SJCRH30 (cell line): ENCODE data around the gene AQP1. TPM values are rescaled to one million over a fixed set of nuclear protein-coding genes. Genes with fewer than 3 reads are reported as not detected.

Experiments
- DNase-seq, 2 experiments: peaks; one replicate each; pipeline ENCODE4 v3.0.0-alpha.2; 2015 to 2020
- H3K27ac ChIP-seq: fragments of 250-450 bp; sonication (Bioruptor Pico); 2 replicates; pipeline ENCODE4 v1.5.1; 2020; ENCODE audit warnings: mild to moderate bottlenecking, moderate library complexity
- H3K27me3 ChIP-seq: fragments of 250-450 bp; sonication (Bioruptor Pico); 2 replicates; pipeline ENCODE4 v1.5.1; 2020; ENCODE audit warnings: mild to moderate bottlenecking, moderate library complexity
- H3K36me3 ChIP-seq: fragments of 250-450 bp; sonication (Bioruptor Pico); 2 replicates; pipeline ENCODE4 v1.5.1; 2020; ENCODE audit warnings: mild to moderate bottlenecking, moderate library complexity
- H3K4me1 ChIP-seq: fragments of 250-450 bp; sonication (Bioruptor Pico); 2 replicates; pipeline ENCODE4 v1.5.1; 2020; ENCODE audit warnings: mild to moderate bottlenecking, moderate library complexity
- H3K4me3 ChIP-seq: fragments of 250-450 bp; sonication (Bioruptor Pico); 2 replicates; pipeline ENCODE4 v1.5.1; 2020; ENCODE audit warnings: mild to moderate bottlenecking, moderate library complexity
- H3K9me3 ChIP-seq: fragments of 250-450 bp; sonication (Bioruptor Pico); replicated peaks from 2 replicates; pipeline ENCODE4 v1.5.1; 2020; ENCODE audit warnings: mild to moderate bottlenecking, moderate library complexity
- total RNA-seq: library from RNA; depleted of rRNA; stranded (reverse); fragments of >200 nt; shearing (Covaris generic); gene quantifications from 2 replicates; pipeline ENCODE4 v1.2.3, GENCODE V29; 2014; rRNA removed

Gene AQP1
- total RNA-seq, result 29.4 and 31.4 TPM in 2 replicates

- H3K4me1 ChIP-seq, result peaks cover 35% of the 10 kb centered on the region
- peak within 1 kb of the TSS; percentile 98 for H3K27ac ChIP-seq
Observed at GRCh38 chr7:30911561-30911969, at the start of gene AQP1. Gene AQP1, plus strand, starts transcription at chr7:30911853. Its CDS starts 57 bp downstream, at chr7:30911910.

GRCh38 chr7:30862995-30863705, 48.5 kb upstream of the AQP1 start:
- H3K9me3 ChIP-seq, result no peaks in the 10 kb centered on the region
- no peak overlapping the region for H3K27ac ChIP-seq
- H3K4me1 ChIP-seq, result no peaks in the 10 kb centered on the region

More at GRCh38 chr7:30911561-30911969, at the start of gene AQP1:
- Histone ChIP-seq H3K27me3 (peaks cover 24% of the 10 kb centered on the region), H3K9me3 (no peaks in the 10 kb centered on the region), H3K4me3 (peak within 1 kb of the TSS; percentile 58), H3K36me3 (no peaks in the 10 kb centered on the region)
- peak; percentile 90 for DNase-seq

DNA sequence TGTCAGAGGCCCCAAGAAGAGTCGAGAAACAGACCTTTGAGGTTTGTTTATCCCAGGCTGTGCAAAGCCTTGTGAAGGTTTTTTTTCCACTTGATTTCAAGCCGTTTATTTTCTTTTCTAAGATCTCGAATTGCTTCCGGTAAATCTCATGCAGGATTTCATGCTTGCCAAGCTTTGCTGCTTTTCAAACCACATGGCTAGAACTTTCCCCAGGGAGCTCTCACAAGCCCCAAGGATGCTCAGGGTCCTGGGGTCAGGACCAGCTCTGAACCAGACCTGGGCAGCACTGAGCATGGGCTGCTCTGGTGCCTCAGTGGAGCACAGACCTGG, 48.0 kb upstream of the AQP1 start:
- Histone ChIP-seq H3K9me3 (no peaks in the 10 kb centered on the region), H3K27ac (no peak overlapping the region), H3K4me3 (no peak overlapping the region), H3K27me3 (peaks cover 23% of the 10 kb centered on the region), H3K36me3 (no peaks in the 10 kb centered on the region), H3K4me1 (no peaks in the 10 kb centered on the region)
- DNase-seq, result no peak

More at GRCh38 chr7:30862995-30863705, 48.5 kb upstream of the AQP1 start:
- H3K27me3 ChIP-seq, result peaks cover 23% of the 10 kb centered on the region
- no peak for DNase-seq
- no peak overlapping the region for H3K4me3 ChIP-seq
- H3K36me3 ChIP-seq, result no peaks in the 10 kb centered on the region

DNA sequence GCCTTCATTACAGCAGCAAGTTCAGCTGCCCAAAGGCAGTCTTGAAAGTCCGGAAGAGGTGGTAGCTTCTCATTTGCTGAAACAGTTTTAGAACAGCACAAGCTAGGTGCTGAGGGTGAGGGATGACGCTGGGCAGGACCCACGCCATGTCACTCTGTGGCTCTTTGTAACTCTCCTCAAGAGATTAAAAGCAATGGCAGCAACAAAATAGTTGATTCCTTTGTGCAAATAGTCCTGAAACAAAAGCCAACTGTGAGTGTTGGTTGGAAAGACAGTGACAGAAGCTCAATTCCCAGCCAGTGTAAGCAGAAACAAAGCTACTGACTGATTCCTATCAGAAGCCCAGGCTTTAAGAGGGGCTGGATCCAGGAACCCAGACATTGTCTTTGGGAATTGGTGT, 47.6 kb upstream of the AQP1 start:
- H3K27me3 ChIP-seq, result peaks cover 23% of the 10 kb centered on the region
- DNase-seq, result no peak
- no peaks in the 10 kb centered on the region for H3K9me3 ChIP-seq
- H3K36me3 ChIP-seq, result no peaks in the 10 kb centered on the region
- H3K27ac ChIP-seq, result no peak overlapping the region
- H3K4me3 ChIP-seq, result no peak overlapping the region
- H3K4me1 ChIP-seq, result no peaks in the 10 kb centered on the region

DNA sequence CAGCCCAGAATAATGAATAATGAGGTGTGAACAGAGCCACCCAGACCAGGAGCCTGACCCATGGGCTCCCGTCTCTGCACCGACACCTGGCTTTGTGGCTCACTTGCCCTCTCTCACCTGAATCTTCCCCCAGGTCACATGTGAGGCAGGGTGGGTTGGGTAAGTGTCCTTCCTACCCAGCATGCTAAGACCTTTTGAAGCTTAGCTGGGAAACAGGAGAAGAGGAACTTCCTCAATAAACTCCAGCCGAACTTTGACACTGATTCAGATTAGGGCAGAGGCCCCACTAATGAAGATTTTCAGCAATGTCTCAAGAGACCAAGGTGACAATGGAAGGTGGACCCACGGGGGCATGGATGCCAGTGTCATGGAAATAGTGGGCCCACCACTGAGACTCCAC, 46.6 kb upstream of the AQP1 start:
- no peak overlapping the region for H3K4me3 ChIP-seq
- no peak overlapping the region for H3K27ac ChIP-seq
- H3K9me3 ChIP-seq, result no peaks in the 10 kb centered on the region
- no peaks in the 10 kb centered on the region for H3K36me3 ChIP-seq
- no peaks in the 10 kb centered on the region for H3K4me1 ChIP-seq
- no peak for DNase-seq
- H3K27me3 ChIP-seq, result peaks cover 23% of the 10 kb centered on the region

DNA sequence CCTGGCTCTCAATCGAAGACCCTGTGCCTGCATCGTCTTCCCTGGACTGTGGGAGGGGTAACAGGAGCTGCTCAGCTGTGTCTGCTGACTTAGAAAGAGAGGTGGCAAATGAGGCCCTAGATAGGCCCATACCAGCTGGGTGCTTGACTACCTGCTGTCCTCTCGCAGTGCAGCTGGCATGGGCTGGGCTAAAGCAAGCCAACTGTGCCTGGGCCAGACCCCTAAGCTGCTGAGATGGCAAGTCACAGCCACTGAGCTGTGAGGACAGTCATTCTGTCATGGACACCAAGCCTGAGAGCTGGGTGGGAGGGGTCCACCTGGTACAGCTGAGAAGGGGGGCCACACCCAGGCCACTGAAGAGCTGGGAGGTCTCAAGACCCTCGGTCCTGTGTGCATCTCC, 45.8 kb upstream of the AQP1 start:
- Histone ChIP-seq H3K4me3 (no peak overlapping the region), H3K9me3 (no peaks in the 10 kb centered on the region), H3K36me3 (no peaks in the 10 kb centered on the region), H3K27ac (no peak overlapping the region), H3K4me1 (peaks cover 4% of the 10 kb centered on the region; the same call in 1 of the 2 replicates), H3K27me3 (peaks cover 19% of the 10 kb centered on the region)
- DNase-seq, result no peak

GRCh38 chr7:30866939-30867338, 44.7 kb upstream of the AQP1 start:
- no peak overlapping the region for H3K27ac ChIP-seq
- DNase-seq, result no peak
- H3K36me3 ChIP-seq, result no peaks in the 10 kb centered on the region
- H3K9me3 ChIP-seq, result no peaks in the 10 kb centered on the region
- H3K4me3 ChIP-seq, result no peak overlapping the region
- H3K27me3 ChIP-seq, result peaks cover 15% of the 10 kb centered on the region; the same call in 1 of the 2 replicates
- H3K4me1 ChIP-seq, result peaks cover 4% of the 10 kb centered on the region; the same call in 1 of the 2 replicates

- Histone ChIP-seq H3K9me3 (no peaks in the 10 kb centered on the region), H3K4me3 (no peak overlapping the region), H3K27me3 (peaks cover 10% of the 10 kb centered on the region; the same call in 1 of the 2 replicates), H3K36me3 (no peaks in the 10 kb centered on the region), H3K27ac (no peak overlapping the region), H3K4me1 (peaks cover 4% of the 10 kb centered on the region; the same call in 1 of the 2 replicates)
- DNase-seq, result no peak
Observed at GRCh38 chr7:30867483-30867882, 44.2 kb upstream of the AQP1 start.

DNA sequence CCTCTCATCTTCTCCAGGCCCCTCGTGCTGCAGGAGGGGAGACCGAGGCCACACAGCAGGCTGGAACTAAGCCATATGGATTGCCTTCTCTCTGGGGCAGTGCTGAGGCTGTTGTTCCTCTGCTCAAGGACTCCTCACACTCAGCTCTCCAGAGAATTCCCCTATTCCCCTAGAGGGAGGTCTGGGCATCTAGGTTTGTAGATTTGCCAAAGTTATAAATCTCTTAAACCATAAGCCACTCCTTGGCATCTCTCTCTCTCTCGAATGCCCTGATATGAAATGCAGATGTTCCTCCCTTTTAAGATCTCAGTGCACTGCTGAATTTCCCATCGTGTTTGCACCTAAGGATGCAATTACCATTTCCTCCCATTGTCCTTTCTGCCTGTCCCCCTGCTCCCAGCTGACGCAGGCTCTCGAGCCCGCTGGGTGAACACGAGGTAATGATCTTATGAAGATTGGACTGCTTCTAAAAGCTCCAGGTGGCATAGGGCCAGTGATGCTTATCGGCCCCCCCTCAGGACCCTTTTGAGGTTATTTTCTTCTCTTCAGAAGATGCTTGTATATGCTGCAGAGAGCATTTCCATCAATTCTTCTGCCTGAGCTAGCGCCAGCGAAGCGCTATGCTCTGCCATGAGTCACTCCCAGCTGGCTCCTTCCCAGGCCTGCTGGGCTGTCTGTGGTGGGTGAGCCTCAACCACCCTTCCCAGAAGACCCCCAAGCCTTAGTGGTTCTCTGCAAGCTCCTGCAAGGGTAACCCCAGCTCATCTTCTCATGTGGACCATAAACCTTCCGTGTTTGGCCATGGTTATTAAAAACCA, 41.6 kb upstream of the AQP1 start:
- peak in 1 of 2 experiments; percentile 24 for DNase-seq
- 0 out of 2 replicates have a peak, but pooled peaks cover 9% of the 10 kb centered on the region for H3K27me3 ChIP-seq
- no peak overlapping the region for H3K4me3 ChIP-seq
- no peaks in the 10 kb centered on the region for H3K36me3 ChIP-seq
- H3K27ac ChIP-seq, result no peak overlapping the region
- H3K9me3 ChIP-seq, result no peaks in the 10 kb centered on the region
- H3K4me1 ChIP-seq, result peaks cover 4% of the 10 kb centered on the region; the same call in 1 of the 2 replicates

DNA sequence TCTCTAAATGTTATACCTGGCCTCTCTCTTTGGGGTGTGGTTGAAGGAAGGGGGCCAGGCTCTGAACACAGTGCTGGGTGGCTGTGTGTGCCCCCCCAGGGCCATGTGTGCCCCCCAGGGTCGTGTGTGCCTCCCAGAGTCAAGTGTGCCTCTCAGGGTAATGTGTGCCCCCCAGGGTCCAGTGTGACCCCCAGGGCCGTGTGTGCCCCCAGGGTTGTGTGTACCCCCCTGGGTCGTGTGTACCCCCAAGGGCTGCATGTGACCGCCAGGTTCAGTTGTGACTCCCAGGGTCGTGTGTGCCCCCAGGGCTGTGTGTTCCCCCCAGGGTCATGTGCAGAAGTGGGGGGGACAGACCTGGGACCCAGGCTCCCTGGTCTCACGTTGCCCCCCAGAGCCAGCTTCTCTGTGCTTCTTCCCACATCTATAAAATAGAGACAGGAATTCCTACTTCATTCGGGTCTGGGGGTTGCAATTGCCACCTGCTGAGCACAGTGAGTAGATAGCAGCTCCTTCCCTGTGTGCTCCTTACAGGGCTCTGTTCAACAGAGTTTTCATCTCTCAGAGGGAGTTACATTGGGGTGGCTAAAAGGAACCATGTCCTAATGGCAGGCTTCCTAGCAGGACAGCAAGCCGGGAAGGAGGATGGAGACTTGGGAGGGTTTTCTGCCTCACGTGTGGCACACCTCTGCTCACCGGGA, 40.7 kb upstream of the AQP1 start:
- no peaks in the 10 kb centered on the region for H3K9me3 ChIP-seq
- H3K4me1 ChIP-seq, result peaks cover 4% of the 10 kb centered on the region; the same call in 1 of the 2 replicates
- DNase-seq, result no peak
- no peaks in the 10 kb centered on the region for H3K36me3 ChIP-seq
- 0 out of 2 replicates have a peak, but pooled peaks cover 11% of the 10 kb centered on the region for H3K27me3 ChIP-seq
- H3K27ac ChIP-seq, result no peak overlapping the region
- no peak overlapping the region for H3K4me3 ChIP-seq

- 0 out of 2 replicates have a peak, but pooled peaks cover 11% of the 10 kb centered on the region for H3K27me3 ChIP-seq
- H3K4me1 ChIP-seq, result peaks cover 4% of the 10 kb centered on the region; the same call in 1 of the 2 replicates
- no peak overlapping the region for H3K27ac ChIP-seq
- DNase-seq, result no peak
- H3K4me3 ChIP-seq, result no peak overlapping the region
- no peaks in the 10 kb centered on the region for H3K9me3 ChIP-seq
- H3K36me3 ChIP-seq, result no peaks in the 10 kb centered on the region
Observed at GRCh38 chr7:30871655-30872054, 40.0 kb upstream of the AQP1 start.

- Histone ChIP-seq H3K27ac (no peak overlapping the region), H3K36me3 (no peaks in the 10 kb centered on the region), H3K4me1 (peaks cover 4% of the 10 kb centered on the region; the same call in 1 of the 2 replicates), H3K9me3 (no peaks in the 10 kb centered on the region), H3K4me3 (no peak overlapping the region), H3K27me3 (0 out of 2 replicates have a peak, but pooled peaks cover 8% of the 10 kb centered on the region)
- no peak for DNase-seq
Observed at GRCh38 chr7:30873207-30873606, 38.4 kb upstream of the AQP1 start.

DNA sequence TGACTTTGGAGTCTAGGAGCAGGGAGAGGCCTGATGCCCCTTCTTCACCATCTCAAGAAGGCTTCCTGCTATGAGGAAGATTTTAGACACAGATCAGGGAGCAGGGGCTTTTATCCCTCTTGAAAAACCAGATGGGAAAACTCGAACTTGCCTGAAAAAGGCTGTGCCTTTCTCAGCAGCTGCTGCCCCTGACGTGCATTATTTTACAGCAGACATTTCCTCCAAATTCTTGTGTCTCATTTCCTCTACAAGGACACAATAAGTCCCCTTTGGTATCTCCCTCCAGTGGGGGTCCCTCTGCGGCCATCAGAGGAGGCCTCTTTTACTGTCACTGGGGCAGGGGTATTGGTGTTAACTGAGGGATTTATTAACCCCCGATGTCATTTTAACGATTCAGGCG, 38.0 kb upstream of the AQP1 start:
- H3K27ac ChIP-seq, result no peak overlapping the region
- H3K4me1 ChIP-seq, result peaks cover 4% of the 10 kb centered on the region; the same call in 1 of the 2 replicates
- no peak for DNase-seq

GRCh38 chr7:30874656-30875302, 36.9 kb upstream of the AQP1 start:
- no peaks in the 10 kb centered on the region for H3K9me3 ChIP-seq
- no peak overlapping the region for H3K4me3 ChIP-seq
- peaks cover 4% of the 10 kb centered on the region; the same call in 1 of the 2 replicates for H3K4me1 ChIP-seq
- no peaks in the 10 kb centered on the region for H3K36me3 ChIP-seq
- peaks cover 8% of the 10 kb centered on the region; the same call in 1 of the 2 replicates for H3K27me3 ChIP-seq
- no peak for DNase-seq
- no peak overlapping the region for H3K27ac ChIP-seq

More for the DNA sequence above, 38.0 kb upstream of the AQP1 start:
- Histone ChIP-seq H3K36me3 (no peaks in the 10 kb centered on the region), H3K9me3 (no peaks in the 10 kb centered on the region), H3K27me3 (0 out of 2 replicates have a peak, but pooled peaks cover 8% of the 10 kb centered on the region), H3K4me3 (no peak overlapping the region)
